HG03354 (cell line): Measurements from ENCODE around the gene ABHD2.
"Not testable (repeated sequence)": the region's sequence is repeated elsewhere in the genome, so short reads cannot be mapped to it uniquely, and the experiment has no call there.

Experiments
- ATAC-seq: cut with Tn5 transposase; IDR thresholded peaks from one replicate; pipeline ENCODE4 v1.9.1; 2021; ENCODE audit warnings: mild to moderate bottlenecking; ENCODE audit not compliant: unreplicated experiment, poor library complexity, severe bottlenecking

ABHD2 gene

GRCh38 chr15:89135387-89136077 is 47.3 kb downstream of the ABHD2 start:
- ATAC-seq, result not testable (repeated sequence)

GRCh38 chr15:89136078-89136806 is 48.0 kb downstream of the ABHD2 start:
- no peak for ATAC-seq

DNA sequence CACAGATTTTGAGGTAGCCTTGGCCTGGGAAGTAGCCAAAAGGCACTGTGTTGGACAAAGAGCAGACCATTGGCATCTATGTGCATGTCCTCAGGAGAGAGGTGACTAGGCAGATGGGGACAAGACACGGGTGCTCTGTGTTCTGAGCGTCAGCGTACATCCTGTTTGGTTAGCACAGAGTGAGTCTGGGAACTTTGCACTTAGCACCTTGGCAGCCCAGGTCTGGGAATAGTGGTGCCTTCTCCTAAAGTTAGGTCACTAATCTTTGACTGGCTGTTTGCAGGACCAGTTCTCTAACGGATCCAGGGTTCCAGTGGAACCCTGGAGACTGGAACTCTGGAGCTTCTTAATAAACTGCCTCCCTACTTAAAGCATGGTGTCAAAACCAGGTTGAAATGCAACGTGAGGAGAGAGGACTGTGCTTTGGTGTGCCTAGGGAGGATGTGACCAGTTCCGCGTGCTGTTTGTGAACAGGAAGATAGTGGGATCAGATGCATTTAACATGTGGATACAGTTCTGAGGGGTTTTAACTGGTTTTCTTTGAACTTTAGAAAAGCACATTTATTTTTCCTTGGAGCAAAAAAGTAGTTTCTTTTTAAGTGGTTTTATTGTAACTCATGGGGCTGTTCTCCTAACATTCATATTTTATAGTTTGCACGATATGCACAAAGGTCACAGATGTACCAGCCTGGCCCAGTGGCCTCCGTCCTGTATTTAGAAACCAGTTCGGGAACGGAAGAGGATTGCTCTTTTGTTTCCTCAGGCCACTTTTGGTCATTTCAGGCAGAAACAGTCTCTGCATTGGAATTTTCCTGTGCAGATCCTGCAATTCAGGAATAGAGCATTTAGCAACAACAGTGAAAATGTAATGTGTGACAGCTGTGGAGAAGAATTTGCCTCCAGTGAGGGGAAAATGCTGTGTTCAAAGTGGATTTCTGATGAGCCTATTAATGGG is 48.8 kb downstream of the ABHD2 start:
- ATAC-seq, result no peak

DNA sequence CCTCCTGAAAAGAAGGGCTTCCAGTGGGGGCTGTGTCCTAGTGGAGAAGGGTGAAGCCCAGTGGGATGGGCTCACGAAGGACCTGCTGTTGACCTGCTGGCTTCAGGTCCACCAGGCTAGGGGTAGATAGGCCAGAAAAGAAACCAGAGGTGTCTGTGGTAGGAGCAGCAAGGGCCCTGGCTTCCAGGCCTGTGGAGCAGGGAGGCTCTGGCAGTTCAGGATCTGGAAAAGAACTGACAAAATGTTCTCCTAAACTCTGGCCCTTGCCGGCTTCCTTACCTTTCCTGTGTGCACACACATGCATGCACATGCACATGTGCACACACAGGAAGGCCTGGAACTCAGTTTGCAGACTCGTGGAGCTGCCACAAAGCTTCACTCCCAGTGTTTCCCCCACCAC is 49.7 kb downstream of the ABHD2 start:
- ATAC-seq, result no peak

- no peak for ATAC-seq
Observed at GRCh38 chr15:89138999-89139612, 50.9 kb downstream of the ABHD2 start.

DNA sequence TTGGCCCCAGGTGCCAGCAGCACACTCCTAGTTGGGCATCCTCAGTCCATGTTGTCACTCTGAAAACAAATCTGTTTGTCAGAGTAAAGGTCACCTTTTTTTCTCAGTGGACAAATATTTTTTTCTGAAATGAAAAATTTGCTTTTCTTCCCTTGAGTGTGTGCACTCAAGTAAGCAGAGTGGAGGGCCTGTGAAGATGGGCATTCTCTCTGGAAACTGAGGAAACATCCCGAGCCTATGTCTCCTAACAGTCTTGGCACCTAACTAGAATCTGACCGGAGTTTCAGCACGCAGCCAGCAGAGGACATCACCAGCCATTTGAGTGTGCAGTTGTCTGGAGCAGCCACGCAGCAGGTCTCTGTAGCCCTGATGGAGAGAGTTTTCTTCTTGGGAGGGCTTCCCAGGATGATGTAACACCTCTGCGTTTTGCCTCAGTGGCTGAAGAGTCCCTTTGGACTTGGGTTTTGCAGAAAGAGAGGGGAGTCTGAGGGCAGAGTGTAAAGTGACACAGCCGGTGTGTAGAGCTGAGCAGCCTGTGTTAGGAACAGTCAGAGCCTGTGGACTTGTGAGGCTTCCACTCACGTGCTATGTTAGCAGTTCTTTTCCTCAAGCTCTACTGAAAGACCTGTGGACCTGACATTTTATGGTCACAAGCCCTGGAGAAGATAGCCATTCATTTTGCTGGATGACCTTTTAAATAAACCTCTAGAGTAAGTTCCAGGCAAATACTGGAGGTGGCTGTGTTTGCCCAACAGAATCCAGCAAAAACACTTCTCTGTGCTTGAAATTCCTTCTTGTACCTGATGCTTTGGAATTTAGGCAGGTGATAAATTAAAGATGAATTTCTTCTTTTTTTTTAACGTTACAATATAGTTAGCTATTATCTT is 51.6 kb downstream of the ABHD2 start:
- ATAC-seq, result no peak

GRCh38 chr15:89140595-89140994 is 52.3 kb downstream of the ABHD2 start:
- no peak for ATAC-seq

DNA sequence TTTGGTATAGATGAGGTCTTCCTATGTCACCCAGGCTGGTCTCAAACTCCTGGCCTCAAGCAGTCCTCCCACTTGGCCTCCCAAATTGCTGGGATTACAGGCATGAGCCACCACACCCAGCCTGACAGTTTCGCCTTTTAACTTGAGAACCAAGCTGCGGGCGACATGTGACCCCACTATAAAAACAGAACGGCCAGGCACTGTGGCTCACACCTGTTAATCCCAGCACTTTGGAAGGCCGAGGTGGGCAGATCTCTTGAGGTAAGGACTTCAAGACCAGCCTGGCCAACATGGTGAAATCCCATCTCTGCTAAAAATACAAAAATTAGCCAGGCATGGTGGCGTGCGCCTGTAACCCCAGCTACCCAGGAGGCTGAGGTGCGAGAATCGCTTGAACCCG is 52.9 kb downstream of the ABHD2 start:
- ATAC-seq, result not testable (repeated sequence)

GRCh38 chr15:89141885-89142284 is 53.6 kb downstream of the ABHD2 start:
- ATAC-seq, result no peak

DNA sequence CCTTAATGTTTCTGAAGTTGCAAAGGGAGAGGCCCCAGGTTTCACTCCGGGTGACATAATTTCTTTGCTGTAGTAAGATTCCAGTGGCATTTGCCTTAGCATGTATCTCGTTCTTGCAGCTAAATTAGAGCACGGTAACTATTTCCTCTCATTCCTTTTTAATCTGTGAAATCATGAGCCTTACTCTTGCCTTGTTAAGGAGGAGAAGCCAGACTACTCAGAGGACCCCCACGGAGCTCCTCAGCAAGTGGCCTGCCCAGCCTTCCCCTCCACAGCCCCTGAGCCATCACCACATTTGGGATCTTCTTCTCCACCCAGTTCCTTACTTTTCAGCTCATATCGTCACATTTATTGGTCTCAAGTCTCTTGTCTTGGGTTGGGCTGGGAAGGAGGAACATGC is 54.2 kb downstream of the ABHD2 start:
- ATAC-seq, result no peak

DNA sequence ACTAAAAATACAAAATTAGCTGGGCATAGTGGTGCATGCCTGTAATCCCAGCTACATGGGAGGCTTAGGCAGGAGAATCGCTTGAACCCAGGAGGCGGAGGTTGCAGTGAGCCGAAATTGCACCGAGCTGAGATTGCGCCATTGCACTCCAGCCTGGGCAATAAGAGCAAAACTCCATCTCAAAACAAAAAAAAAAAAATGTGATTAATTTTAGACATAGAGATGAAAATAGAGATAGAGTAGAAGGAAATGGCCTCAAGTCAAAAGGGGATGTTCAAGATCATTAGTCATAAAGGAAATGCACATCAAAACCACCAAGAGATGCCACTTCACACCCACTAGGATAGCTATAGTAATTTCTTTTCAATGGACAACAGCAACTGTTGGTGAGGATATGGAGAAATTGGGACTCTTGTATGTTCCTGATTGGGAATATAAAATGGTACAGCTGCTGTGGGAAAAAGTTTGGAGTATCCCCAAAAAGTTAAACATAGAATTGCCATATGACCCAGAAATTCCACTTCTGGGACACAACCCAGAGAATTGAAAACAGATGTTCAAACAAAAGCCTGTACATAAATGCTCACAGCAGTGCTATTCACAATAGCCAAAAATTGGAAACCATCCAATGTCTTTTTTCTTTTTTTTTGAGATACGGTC is 55.4 kb downstream of the ABHD2 start:
- ATAC-seq, result no peak

GRCh38 chr15:89144491-89144890 is 56.2 kb downstream of the ABHD2 start:
- no peak for ATAC-seq

DNA sequence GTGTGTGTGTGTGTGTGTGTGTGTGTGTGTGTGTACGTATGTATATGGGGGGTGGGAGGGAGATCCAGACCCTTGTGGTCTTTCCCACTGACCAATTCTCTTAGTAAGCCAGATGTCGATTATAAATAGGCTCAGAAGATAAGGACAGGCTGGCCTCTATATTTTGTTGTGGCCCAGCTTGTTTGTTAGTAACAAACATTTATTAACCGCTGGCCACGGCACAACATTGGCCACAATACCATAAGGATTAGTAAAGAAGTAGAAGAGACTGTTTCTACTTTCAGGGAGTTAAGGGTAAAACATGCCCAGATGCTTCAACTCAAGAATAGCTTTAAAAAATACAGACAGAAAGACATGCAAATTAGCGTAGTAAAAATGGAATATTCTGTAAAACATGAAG is 58.1 kb downstream of the ABHD2 start:
- ATAC-seq, result no peak

- ATAC-seq, result no peak
Observed at GRCh38 chr15:89148126-89148525, 59.9 kb downstream of the ABHD2 start.

GRCh38 chr15:89149501-89150101 is 61.3 kb downstream of the ABHD2 start:
- ATAC-seq, result no peak

DNA sequence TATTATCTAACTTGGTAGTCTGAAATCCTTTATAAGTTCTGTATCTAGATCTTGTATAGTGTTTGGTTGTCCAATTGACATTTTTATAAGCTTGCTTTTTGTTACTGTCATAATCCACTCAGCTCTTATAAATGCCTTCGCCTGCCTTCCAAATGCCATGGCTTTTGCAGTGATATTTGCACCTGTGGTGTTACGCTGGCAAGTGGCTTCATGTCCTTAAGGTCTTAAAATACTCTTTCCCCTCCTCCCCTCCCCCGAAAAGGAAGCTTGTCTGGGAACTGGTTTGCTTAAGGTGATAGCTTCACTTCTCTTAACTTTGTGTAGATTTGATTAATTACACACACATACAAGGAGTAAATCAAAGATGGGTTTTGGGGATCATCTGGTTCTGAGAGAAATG is 62.0 kb downstream of the ABHD2 start:
- ATAC-seq, result no peak

DNA sequence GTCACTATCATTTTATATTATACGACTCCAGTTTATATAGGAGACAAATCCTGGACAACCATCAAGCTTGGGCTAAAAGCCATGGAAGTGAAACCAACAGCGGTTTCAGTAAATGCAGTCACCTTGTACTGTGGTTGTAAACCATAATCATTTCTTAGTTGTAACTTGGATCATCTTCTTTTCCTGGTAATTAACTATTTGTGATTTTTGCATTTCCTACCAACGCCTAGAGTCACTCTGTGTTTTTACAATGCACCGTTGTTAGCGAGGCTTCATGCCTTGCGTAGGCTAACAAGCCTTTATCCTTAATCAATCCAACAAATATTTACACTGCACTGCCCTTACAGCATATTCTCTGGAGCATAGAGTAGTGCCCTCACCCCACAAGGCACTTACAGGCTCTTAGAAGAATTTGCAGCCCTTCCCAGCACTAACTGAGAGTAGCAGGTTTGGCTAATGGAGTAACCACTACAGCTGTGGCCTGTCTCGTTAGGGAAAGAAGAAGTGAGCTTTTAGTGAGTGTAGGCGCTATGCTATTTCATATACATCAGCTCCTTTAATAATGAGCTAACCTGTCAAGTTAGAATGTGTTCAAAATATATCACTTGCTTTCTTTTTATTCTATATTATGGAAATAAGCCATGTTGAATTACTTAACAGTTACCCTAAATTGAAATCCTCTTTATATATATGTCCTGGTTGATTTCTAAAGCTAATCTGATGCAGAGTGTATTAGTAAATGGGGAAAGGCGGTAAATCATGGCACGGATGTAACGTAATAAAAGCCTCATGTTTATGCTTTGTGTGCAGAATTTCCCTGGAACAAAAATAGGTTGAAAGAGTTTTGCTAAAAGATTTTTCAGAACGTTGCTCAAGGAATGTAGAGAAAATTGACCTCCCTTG is 62.8 kb downstream of the ABHD2 start:
- no peak for ATAC-seq
